ENCODE results near the gene CPS1. TPM values are rescaled to one million over a fixed set of nuclear protein-coding genes. Genes with fewer than 3 reads are reported as not detected.

Gene CPS1
- total and polyA plus RNA-seq, 2 of the 8 experiments (the other 6 are each of a cell fraction or from before 2014, with no cell fraction given): 7.9 to 15.7 TPM

DNA sequence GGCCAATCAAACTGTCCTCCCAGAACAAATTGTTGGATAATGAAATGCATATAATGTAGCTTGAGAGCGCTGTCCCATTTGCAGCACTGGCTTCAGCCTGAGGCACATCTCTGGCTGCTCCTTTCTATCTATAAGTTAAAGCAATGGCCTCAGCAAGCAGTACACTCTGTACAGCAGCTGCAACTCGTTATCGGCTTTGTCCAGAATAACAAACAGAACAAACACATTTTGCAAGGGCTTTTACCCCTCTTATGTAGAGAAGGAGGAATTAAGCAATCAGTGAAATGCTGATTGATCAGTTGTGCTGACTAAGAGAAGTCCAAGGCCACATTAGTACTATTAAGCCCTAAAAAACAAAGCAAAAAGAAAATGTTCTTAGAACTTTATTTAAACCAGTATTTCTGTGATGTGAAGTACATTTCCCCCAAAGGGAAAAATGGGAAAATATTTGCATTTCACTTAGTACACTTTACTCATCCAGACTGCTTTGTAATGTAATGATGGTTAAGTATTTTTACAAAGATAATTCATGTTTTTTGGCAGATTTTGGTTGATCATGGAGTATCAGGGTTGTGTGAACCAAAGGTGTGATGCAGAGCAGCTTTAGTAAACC, 15.0 kb upstream of the CPS1 start (continued):
- TF ChIP-seq CHD7 (IDR thresholded peaks at IDR 0.05; ENCODE audit: insufficient replicate concordance, low read length) (no peak), SRF (IDR thresholded peaks at IDR 0.05; ENCODE audit: low read depth, low read length) (no peak), USF2 (IDR thresholded peaks at IDR 0.05; ENCODE audit: low read length) (no peak), CHD2 (IDR thresholded peaks at IDR 0.05; ENCODE audit: low read length) (no peak), TBP (IDR thresholded peaks at IDR 0.05; ENCODE audit: low read depth, low read length) (no peak), SP2 (IDR thresholded peaks at IDR 0.05; ENCODE audit: low read length) (no peak), TAF7 (optimal IDR thresholded peaks at IDR 0.05; ENCODE audit: borderline replicate concordance, low read depth, low read length) (no peak), GABPA (IDR thresholded peaks at IDR 0.05; ENCODE audit: borderline replicate concordance, insufficient read depth, low read length) (no peak)
